NT2/D1 (cell line): ENCODE measurements around the gene POMT1.

ENCODE experiments used
- DNase-seq: peaks from one replicate; pipeline ENCODE4 v3.0.0-alpha.2; 2011; ENCODE audit warnings: low read depth, low spot score
- H3K27me3 ChIP-seq: 2 replicates; pipeline ENCODE4 v1.6.0; 2011; ENCODE audit warnings: mild to moderate bottlenecking; ENCODE audit not compliant: insufficient read length, insufficient read depth
- H3K36me3 ChIP-seq: 2 replicates; pipeline ENCODE4 v1.6.1; 2011; ENCODE audit warnings: mild to moderate bottlenecking, low read length, mixed read lengths; ENCODE audit not compliant: insufficient read depth, insufficient read length
- H3K4me1 ChIP-seq: 2 replicates; pipeline ENCODE4 v1.5.1; 2011; ENCODE audit not compliant: insufficient read depth, insufficient read length
- H3K4me3 ChIP-seq: 2 replicates; pipeline ENCODE4 v1.5.1; 2011; ENCODE audit warnings: low read depth; ENCODE audit not compliant: insufficient read length
- H3K9ac ChIP-seq: 2 replicates; pipeline ENCODE4 v1.6.0; 2011; ENCODE audit warnings: low read depth; ENCODE audit not compliant: insufficient read length
- H3K9me3 ChIP-seq: 2 replicates; pipeline ENCODE4 v1.5.1; 2011; ENCODE audit warnings: mild to moderate bottlenecking, low read length; ENCODE audit not compliant: insufficient read depth
- SUZ12 ChIP-seq: IDR thresholded peaks from 2 replicates; pipeline ENCODE4 v1.6.1; 2011; ENCODE audit not compliant: insufficient read length, insufficient read depth; ENCODE audit errors: extremely low read depth
- YY1 ChIP-seq: IDR thresholded peaks from 2 replicates; pipeline ENCODE4 v1.6.1; 2011; ENCODE audit not compliant: insufficient read length, insufficient read depth
- ZNF274 ChIP-seq: IDR thresholded peaks from 2 replicates; pipeline ENCODE4 v1.6.1; 2011; ENCODE audit warnings: mild to moderate bottlenecking, low read depth, low read length

Gene POMT1

DNA sequence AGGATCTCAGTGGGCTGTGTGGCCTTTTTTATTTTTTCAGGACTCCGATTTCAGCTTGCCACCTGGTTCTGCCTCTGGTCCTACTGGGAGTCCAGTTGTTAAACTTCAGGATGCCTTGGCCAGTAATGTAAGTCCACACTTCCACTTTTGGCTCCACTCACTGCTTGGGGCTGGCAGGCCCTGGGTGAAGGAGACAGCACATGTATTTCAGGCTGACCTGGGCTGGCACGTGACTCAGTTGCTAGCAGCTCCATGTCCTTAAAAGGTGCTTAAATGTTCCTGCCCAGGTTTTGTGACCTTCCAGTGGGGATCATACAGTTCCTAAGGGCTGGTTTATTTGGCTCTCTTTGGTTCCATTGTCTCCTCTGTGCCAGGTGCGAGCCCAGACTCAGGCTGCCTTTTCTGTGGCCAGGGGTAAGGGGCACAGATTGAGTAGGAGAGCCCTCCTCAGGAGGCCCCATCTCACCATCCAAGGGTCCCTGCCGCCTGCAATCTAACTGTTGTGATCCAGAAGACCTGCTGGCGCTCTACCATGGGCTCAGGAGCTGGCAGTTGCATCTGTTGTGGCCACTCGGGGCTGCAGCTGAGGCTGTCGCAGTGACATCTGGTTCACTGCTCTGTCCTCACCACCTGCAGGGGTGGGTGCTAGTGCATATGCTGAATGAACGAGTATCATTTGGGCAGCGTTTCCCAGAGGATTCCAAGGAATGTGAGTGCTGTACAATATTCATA lies 19.2 kb upstream of the POMT1 start:
- no peak overlapping the region for H3K4me3 ChIP-seq
- TF ChIP-seq ZNF274 (no peak), SUZ12 (no peak), YY1 (no peak)
- H3K9ac ChIP-seq = no peak overlapping the region
- no peak for DNase-seq
- peaks cover 14% of the 10 kb centered on the region for H3K4me1 ChIP-seq
- no peaks in the 10 kb centered on the region for H3K27me3 ChIP-seq
- H3K36me3 ChIP-seq = peaks cover 97% of the 10 kb centered on the region
- no peaks in the 10 kb centered on the region for H3K9me3 ChIP-seq

DNA sequence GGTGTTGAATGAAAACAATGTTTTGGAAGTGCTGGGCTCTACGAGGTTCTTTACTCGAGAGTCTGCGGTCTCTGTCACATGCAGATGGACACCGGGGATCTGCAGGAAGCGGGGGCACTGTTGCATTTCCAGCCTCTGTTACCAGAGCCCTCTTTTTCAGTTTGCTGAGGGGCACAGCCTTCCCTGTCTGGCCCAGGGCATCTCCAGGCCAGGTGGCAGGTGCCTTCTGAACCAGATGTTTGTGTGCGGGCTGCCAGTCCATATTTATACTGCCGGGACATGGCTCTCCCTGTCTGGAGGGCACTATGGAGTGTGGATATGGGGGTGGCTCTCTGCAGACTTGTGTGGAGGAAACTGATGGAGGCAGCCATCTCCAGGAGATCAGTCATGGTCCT lies 18.7 kb upstream of the POMT1 start:
- no peak for DNase-seq

DNA sequence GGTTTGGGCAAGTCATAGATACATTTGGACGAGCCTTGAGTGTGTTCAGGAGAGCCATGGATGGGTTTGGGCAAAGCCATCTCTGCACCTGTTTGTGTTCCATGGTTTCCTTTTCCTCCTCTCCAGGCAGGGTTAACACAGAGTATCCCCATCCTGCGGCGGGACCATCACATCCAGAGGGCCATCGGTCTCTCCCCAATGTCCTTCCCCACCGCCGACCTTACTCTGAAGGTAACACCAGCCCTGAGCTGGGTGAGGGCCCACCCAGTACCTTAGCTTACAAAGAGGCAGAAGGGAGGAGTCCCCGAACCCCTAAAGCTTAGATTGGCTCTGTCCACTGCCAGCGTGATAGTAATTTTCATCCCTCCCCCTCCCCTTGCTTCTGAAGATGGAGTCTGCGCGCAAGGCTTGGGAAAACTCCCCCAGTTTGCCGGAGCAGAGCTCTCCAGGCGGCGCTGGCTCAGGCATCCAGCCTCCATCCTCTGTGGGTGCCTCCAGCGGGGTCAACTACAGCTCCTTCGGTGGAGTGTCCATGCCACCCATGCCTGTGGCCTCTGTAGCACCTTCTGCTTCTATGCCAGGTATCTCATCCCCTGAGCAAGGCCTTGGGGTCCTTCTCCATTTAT lies 18.0 kb upstream of the POMT1 start:
- Histone ChIP-seq H3K4me1 (peaks cover 17% of the 10 kb centered on the region), H3K36me3 (peaks cover 96% of the 10 kb centered on the region), H3K9ac (no peak overlapping the region), H3K4me3 (no peak overlapping the region), H3K27me3 (no peaks in the 10 kb centered on the region), H3K9me3 (no peaks in the 10 kb centered on the region)
- no peak for DNase-seq
- TF ChIP-seq ZNF274 (no peak), SUZ12 (no peak), YY1 (no peak)

More for the DNA sequence above, 18.7 kb upstream of the POMT1 start:
- Histone ChIP-seq H3K9ac (no peak overlapping the region), H3K36me3 (peaks cover 97% of the 10 kb centered on the region), H3K4me3 (no peak overlapping the region), H3K4me1 (peaks cover 14% of the 10 kb centered on the region), H3K27me3 (no peaks in the 10 kb centered on the region), H3K9me3 (no peaks in the 10 kb centered on the region)
- TF ChIP-seq ZNF274 (no peak), SUZ12 (no peak), YY1 (no peak)

DNA sequence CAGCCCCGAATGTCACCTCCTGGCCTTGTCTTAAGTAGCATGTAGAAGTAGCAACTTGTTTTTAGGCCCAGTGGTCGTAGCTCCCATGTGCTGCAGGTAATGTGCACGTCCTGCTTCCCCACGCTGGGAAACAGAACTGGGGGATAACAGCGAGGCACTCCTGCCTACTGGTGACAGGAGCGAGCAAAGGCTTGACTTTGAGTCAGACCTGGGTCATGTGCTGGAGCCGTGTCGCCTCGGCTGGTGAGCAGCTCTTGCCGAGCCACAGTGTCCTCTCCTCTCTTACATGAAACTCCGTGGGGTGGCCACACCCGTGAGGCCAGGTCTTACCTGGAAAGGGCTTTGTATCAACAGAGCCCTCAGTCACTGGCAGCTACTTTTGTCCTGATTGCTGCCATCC lies 17.5 kb upstream of the POMT1 start:
- DNase-seq = no peak
- H3K9me3 ChIP-seq = no peaks in the 10 kb centered on the region
- H3K4me1 ChIP-seq = peaks cover 19% of the 10 kb centered on the region
- no peaks in the 10 kb centered on the region for H3K27me3 ChIP-seq
- H3K4me3 ChIP-seq = no peak overlapping the region
- TF ChIP-seq SUZ12 (no peak), YY1 (no peak), ZNF274 (no peak)
- H3K9ac ChIP-seq = no peak overlapping the region
- H3K36me3 ChIP-seq = peaks cover 96% of the 10 kb centered on the region

DNA sequence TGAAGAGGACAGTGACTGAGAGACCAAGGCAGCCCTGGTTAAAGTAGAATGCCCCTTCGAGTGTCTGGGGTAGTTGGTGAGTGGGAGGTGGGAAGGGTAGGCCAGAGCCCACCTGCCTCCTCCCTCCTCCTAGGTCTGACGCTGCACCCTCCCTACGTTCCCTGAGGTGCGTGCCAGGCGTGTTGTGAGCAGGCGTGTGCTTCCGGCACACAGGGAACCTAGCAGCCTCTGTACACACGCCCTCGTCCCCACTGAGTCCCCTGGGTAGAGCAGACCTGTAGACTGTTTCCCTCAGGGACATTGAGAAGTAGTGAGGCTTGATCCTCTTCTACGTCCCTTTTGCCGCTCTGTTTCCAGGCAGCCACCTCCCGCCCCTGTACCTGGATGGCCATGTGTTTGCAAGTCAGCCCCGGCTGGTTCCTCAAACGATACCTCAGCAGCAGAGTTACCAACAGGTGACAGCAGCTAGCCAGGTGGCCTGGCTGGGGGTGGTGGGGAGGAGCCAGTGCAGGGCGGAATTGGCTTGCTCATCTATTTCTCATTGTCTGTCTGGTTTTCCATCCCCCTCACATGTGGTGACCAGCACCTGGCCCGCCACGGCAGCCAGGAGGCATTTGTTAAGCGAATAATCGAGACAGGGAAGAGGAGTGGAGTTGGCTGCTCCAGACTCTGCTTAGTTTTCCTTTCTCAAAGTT lies 16.8 kb upstream of the POMT1 start:
- no peaks in the 10 kb centered on the region for H3K9me3 ChIP-seq
- no peak overlapping the region for H3K4me3 ChIP-seq
- peaks cover 19% of the 10 kb centered on the region for H3K4me1 ChIP-seq
- H3K27me3 ChIP-seq = no peaks in the 10 kb centered on the region
- TF ChIP-seq ZNF274 = no peak
- no peak overlapping the region for H3K9ac ChIP-seq
- no peak for DNase-seq
- H3K36me3 ChIP-seq = peaks cover 96% of the 10 kb centered on the region

DNA sequence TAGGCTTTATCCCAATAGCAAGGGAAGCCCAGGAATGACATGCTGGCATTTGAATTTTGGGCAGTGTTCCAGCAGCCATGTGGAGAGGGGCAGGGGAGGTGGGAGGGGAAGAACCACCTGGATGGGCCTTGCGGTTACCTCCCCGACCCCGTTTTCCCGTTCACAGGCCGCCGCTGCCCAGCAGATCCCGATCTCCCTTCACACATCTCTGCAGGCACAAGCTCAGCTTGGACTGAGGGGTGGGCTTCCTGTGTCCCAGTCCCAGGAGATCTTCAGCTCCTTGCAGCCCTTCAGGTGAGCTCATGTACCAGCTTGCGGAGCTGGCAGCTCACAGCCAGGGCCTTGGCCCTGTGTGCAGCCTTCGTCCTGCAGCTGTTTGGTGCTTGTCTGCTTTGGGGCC lies 15.7 kb upstream of the POMT1 start:
- DNase-seq = no peak
- Histone ChIP-seq H3K36me3 (peaks cover 99% of the 10 kb centered on the region), H3K4me3 (no peak overlapping the region), H3K27me3 (no peaks in the 10 kb centered on the region), H3K9me3 (no peaks in the 10 kb centered on the region), H3K4me1 (peaks cover 19% of the 10 kb centered on the region), H3K9ac (peak overlapping the region; percentile 12)
- no peak for TF ChIP-seq ZNF274

DNA sequence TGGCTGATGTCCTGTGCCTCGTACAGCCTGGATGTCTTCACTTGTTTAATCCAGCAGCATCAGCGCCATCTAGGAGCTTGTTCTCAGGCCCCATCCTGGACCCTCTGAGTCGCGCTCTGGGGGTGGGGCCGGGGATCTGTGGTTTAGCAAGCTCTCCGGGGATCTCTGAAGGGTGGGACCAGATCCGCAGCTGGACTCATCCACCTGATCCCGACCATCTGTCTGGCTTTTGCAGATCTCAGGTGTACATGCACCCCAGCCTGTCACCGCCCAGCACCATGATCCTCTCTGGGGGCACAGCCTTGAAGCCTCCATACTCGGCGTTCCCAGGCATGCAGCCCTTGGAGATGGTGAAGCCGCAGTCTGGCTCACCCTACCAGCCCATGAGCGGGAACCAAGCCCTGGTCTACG lies 15.1 kb upstream of the POMT1 start:
- Histone ChIP-seq H3K36me3 (peaks cover 99% of the 10 kb centered on the region), H3K9ac (no peak overlapping the region), H3K27me3 (no peaks in the 10 kb centered on the region), H3K4me1 (peaks cover 19% of the 10 kb centered on the region), H3K4me3 (no peak overlapping the region), H3K9me3 (no peaks in the 10 kb centered on the region)
- TF ChIP-seq ZNF274 (no peak), YY1 (no peak), SUZ12 (no peak)
- DNase-seq = no peak
